NCI-H2196 (cell line): ENCODE data around the gene SPON1.

ENCODE experiments used
- DNase-seq: peaks from one replicate; lab custom pipeline; 2025; ENCODE audit not compliant: unreplicated experiment; lab: John Stamatoyannopoulos, UW

Gene SPON1

DNA sequence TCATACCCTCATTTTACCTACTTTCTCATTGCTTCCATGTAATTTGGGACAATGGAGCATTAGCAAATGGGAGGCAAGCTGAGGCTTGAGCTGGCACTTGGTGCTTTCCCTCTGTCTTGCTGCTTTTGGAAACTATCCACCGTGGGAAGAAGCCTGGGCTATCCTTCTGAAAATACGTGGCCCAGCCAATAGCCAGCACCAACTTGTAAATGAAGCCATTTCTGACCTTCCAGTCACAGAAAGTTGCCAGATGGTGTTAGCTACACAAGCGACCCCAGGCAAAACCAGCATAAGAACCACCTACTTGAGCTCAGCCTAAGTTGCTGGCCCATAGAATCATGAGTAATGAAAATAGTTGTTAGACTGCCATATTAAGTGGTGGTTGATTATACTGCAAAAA lies 18.5 kb upstream of the SPON1 start:
- DNase-seq, result no peak

DNA sequence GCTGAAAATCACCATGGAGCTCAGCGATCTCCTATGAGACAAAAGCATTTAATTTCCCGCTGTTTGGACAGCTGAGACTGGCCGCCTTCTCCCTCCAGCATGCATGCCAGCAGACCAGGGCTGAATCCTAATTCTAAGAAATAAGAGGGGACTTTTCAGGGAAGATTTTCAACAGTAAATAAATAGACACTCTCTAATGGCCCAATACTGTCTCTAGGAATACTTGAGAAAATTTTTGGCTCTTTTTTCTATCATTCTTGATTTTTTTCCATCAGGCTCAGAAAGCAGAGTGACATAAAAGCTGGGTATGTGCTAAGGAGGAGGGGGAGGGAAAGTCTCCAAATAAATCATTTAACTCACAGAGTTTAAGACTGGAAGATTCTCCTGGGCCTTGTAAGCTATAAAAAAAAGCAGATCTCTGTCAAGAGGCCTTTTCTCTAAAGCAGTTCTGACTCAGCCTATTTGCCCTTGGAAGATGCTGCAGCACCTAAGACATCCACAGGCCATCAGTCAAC lies 17.6 kb upstream of the SPON1 start:
- DNase-seq, result no peak

DNA sequence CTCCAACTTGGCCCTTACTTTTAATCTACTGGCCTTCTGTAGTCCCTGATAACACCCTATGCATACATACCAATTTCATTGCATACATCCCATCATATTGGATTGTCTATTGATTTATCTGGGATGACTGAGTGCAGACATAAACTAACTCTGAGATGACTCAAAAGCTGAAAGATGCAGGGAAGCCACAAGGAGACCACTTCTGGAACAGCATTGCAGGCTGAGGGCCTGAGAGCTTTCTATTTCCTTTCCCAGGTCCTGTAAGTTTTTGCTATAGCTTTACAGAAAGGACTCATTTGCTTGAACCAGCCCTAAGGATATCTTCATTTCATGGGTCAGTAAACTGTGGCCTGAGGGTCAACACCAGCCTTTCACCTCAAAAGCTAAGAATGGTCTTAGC lies 15.1 kb upstream of the SPON1 start:
- no peak for DNase-seq

GRCh38 chr11:13949876-13950275 lies 12.6 kb upstream of the SPON1 start:
- DNase-seq, result no peak

DNA sequence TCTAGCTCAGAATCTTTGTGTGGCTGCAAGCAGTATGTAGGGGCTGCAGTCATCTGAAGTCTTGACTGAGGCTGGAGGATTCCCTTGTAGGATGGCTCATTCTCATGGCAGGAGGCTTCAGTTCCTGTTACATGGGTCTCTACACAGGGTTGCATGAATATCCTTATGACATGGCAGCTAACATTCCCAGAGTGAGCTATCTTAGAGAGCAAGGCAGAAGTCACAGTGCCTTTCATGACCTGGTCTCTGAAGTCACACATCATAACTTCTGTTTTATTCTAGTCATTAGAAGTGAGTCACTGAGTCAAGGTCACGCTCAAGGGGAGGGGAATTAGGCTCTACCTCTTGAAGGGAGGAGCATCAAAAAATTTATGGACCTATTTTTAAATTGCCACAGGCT lies 10.3 kb upstream of the SPON1 start:
- DNase-seq, result no peak

GRCh38 chr11:13952668-13953067 lies 9.9 kb upstream of the SPON1 start:
- no peak for DNase-seq

- peak; percentile 25 for DNase-seq
Observed at GRCh38 chr11:13954591-13954990, 7.9 kb upstream of the SPON1 start.

DNA sequence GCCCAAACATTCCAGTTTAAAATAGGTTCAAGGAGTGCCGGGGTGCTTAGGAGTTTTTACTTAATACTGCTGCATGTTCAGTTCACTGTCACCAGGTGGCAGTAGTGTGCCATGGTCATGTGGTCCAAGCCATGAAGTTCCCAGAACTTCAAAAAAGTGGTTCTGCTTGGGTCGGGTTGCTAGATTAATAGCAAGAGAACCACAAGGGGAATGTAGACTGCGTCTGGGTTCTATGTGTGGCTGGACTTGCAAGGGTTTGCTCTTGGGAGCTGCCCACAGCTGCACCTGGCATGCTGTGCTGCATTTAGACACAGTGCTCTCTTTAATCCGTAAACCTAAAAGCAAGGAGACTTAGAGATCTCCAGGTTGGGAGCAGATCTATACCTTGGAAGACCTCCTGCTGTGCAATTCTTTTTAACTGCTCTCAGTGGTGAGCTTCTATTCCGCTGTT lies 6.5 kb upstream of the SPON1 start:
- DNase-seq, result peak; percentile 61

DNA sequence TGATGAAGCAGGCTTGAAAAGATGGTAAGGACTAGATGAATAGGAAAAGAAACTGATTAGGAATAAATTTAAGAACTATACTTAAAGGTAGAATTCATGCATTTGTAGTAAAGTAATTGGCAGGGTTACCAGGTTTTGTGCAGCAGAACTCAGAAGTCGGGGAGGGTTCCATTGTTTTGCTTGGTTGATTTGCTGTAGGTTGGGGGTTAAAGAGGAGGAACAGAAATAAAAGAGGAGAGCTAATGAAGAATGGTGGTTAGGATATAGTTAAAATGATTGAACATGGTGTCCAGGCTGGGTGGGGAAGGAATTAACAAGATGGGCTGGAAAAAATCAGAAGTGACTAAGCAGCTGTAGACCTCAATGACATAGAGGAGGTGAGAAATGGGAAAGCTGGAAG lies 5.5 kb upstream of the SPON1 start:
- no peak for DNase-seq

- DNase-seq, result no peak
Observed at GRCh38 chr11:13958641-13959400, 3.7 kb upstream of the SPON1 start.

DNA sequence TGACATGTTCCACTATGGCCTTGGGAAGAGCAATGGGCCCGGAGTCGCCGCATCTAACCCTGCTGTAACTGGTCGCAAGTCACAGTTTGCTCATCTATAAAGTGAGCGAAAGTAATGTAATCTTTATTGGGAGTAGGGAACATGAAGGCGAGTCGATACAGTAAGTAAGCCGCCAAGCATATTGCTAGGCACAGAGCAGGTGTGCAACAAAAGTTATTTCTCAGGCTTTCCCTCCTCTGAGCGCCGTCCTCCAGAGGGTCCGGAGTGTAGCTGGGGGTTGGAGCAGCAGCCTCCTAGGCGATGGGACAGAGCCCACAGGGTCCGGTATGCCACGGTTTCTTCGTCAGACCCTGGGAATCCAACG lies 343 bp upstream of the SPON1 start:
- no peak for DNase-seq

- DNase-seq, result no peak
Observed at GRCh38 chr11:13963169-13963948, 836 bp downstream of the SPON1 start.

DNA sequence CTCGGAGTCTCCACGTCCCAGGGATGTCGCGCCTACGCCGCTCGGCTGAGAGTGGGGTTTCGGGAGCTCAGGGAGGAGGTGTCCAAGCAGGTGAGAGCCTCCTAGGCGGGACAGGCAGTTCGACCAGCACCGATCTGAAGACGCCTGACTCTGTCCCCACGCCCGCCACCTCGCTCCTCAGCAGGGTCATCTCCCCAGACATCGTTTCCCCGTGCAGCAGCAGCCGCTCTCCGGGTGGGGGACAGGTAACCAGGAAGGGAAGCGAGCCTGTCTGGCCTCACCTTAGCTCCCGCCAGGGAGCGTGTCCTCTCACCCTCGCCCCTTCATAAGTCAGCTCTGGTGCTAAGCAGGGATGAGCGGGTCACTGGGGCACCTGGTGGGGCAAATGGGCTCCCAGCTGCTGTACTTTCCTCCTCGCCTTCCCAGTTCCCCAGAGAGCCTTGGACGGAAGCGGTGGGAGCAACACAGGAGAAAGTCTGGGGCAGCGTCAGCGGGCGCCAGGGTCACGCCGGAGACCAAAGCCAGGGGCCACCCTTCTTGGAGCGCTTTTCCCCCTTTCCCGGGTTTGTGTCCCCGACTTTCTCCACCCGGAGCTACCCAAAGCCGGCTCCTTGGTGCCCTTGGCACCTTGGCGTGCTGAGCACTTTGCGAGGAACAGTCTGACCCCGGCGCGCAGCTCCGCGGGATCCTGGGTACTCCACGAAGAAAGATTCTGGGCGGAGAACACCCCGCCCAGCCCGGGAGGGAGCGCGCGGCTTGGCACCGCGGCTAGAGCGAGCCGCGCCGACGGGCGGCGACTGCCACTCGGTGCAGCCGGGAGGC lies 1.6 kb downstream of the SPON1 start:
- no peak for DNase-seq

GRCh38 chr11:13964771-13965074 lies 2.2 kb downstream of the SPON1 start:
- no peak for DNase-seq

GRCh38 chr11:13965337-13965736 lies 2.8 kb downstream of the SPON1 start:
- no peak for DNase-seq

GRCh38 chr11:13966013-13966412 lies 3.5 kb downstream of the SPON1 start:
- DNase-seq, result no peak

DNA sequence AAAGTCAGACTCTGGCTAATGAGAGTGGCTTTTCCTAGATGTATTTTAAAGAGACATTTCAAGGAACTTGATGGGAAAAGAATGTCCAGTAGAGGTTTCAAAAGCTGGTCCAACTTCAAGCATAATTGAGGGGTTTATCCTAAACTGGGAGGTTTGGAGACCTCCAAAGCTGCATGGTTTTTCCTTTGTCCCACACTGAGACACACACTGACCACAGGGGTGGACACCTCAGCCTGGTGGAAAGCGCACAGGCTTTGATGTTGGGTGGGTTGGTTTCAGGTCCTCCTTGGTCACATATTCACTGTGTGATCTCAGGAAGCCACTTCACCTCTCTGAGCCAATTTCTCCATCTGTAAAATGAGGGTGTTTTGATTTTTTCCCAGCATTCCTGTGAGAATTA lies 4.0 kb downstream of the SPON1 start:
- DNase-seq, result no peak

DNA sequence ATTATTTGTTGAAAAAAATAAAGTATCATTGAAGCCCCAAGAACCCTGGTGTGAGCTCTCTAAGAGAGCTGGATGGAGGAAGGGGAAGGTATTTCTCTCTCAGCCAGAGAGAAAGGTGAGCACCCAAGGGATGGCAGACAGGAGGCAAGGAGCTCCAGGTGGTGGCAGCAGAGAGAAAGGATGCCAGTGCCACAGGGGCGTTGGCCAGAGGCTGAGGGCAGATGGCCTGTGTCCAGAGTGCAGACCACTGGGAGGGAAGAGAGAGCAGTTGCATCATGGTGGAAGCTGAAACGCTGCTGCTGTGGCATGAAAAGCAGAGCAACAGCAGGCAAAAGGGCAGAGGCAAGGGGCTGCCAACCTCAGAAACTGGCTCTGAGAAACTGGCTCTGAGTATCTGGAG lies 8.5 kb downstream of the SPON1 start:
- DNase-seq, result no peak

GRCh38 chr11:13972043-13972910 lies 9.8 kb downstream of the SPON1 start:
- no peak for DNase-seq

- no peak for DNase-seq
Observed at GRCh38 chr11:13972944-13973343, 10.4 kb downstream of the SPON1 start.

- no peak for DNase-seq
Observed at GRCh38 chr11:13974631-13975030, 12.1 kb downstream of the SPON1 start.
